ENCODE data around the gene RABGGTA. TPM values are rescaled to one million over a fixed set of nuclear protein-coding genes. Genes with fewer than 3 reads are reported as not detected.

Gene RABGGTA
- polyA plus RNA-seq, 1 donor = 15.0 TPM

Other genes starting within 250 kb of the RABGGTA start
- gene CARMIL3, start 219.6 kb downstream of the RABGGTA start, polyA plus RNA-seq (ENCODE audit: insufficient read length) = 0.10 TPM
- gene CPNE6, start 200.0 kb downstream of the RABGGTA start, polyA plus RNA-seq (ENCODE audit: insufficient read length) = not detected
- 4.3 TPM for gene PCK2, start 177.3 kb downstream of the RABGGTA start, polyA plus RNA-seq (ENCODE audit: insufficient read length)
- 48.2 TPM for gene DCAF11, start 156.8 kb downstream of the RABGGTA start, polyA plus RNA-seq (ENCODE audit: insufficient read length)
- 1.7 TPM for gene NRL, start 156.6 kb downstream of the RABGGTA start, polyA plus RNA-seq (ENCODE audit: insufficient read length)
- gene FITM1, start 140.9 kb downstream of the RABGGTA start, polyA plus RNA-seq (ENCODE audit: insufficient read length) = 146 TPM
- 110 TPM for gene PSME1, start 135.4 kb downstream of the RABGGTA start, polyA plus RNA-seq (ENCODE audit: insufficient read length)
- 29.8 TPM for gene EMC9, start 130.0 kb downstream of the RABGGTA start, polyA plus RNA-seq (ENCODE audit: insufficient read length)
- 75.2 TPM for gene PSME2, start 125.0 kb downstream of the RABGGTA start, polyA plus RNA-seq (ENCODE audit: insufficient read length)
- gene RNF31, start 124.1 kb downstream of the RABGGTA start, polyA plus RNA-seq (ENCODE audit: insufficient read length) = 39.5 TPM
- gene IRF9, start 110.3 kb downstream of the RABGGTA start, polyA plus RNA-seq (ENCODE audit: insufficient read length) = 32.6 TPM
- 14.5 TPM for gene REC8, start 99.5 kb downstream of the RABGGTA start, polyA plus RNA-seq (ENCODE audit: insufficient read length)
- gene IPO4, start 82.8 kb downstream of the RABGGTA start, polyA plus RNA-seq (ENCODE audit: insufficient read length) = 33.5 TPM
- gene TM9SF1, start 76.2 kb downstream of the RABGGTA start, polyA plus RNA-seq (ENCODE audit: insufficient read length) = 18.6 TPM
- 4.5 TPM for gene TSSK4, start 65.9 kb downstream of the RABGGTA start, polyA plus RNA-seq (ENCODE audit: insufficient read length)
- 37.6 TPM for gene CHMP4A, start 58.1 kb downstream of the RABGGTA start, polyA plus RNA-seq (ENCODE audit: insufficient read length)
- gene MDP1, start 55.5 kb downstream of the RABGGTA start, polyA plus RNA-seq (ENCODE audit: insufficient read length) = 9.3 TPM
- 176 TPM for gene NEDD8, start 39.2 kb downstream of the RABGGTA start, polyA plus RNA-seq (ENCODE audit: insufficient read length)
- 45.8 TPM for gene GMPR2, start 38.7 kb downstream of the RABGGTA start, polyA plus RNA-seq (ENCODE audit: insufficient read length)
- gene TINF2, start 29.0 kb downstream of the RABGGTA start, polyA plus RNA-seq (ENCODE audit: insufficient read length) = 39.0 TPM
- gene TGM1, start 8.4 kb downstream of the RABGGTA start, polyA plus RNA-seq (ENCODE audit: insufficient read length) = 2.1 TPM
- 14.7 TPM for gene DHRS1, start 28.2 kb upstream of the RABGGTA start, polyA plus RNA-seq (ENCODE audit: insufficient read length)
- gene NOP9, start 28.3 kb upstream of the RABGGTA start, polyA plus RNA-seq (ENCODE audit: insufficient read length) = 22.6 TPM
- 10.3 TPM for gene CIDEB, start 36.4 kb upstream of the RABGGTA start, polyA plus RNA-seq (ENCODE audit: insufficient read length)
- gene LTB4R2, start 38.5 kb upstream of the RABGGTA start, polyA plus RNA-seq (ENCODE audit: insufficient read length) = 4.1 TPM
- gene LTB4R, start 39.9 kb upstream of the RABGGTA start, polyA plus RNA-seq (ENCODE audit: insufficient read length) = 3.5 TPM
- 17.0 TPM for gene ADCY4, start 63.5 kb upstream of the RABGGTA start, polyA plus RNA-seq (ENCODE audit: insufficient read length)
- gene RIPK3, start 68.4 kb upstream of the RABGGTA start, polyA plus RNA-seq (ENCODE audit: insufficient read length) = 2.1 TPM
- gene NFATC4, start 96.6 kb upstream of the RABGGTA start, polyA plus RNA-seq (ENCODE audit: insufficient read length) = 34.8 TPM
- 25.1 TPM for gene NYNRIN, start 127.4 kb upstream of the RABGGTA start, polyA plus RNA-seq (ENCODE audit: insufficient read length)
- 2.6 TPM for gene CBLN3, start 158.1 kb upstream of the RABGGTA start, polyA plus RNA-seq (ENCODE audit: insufficient read length)
- gene KHNYN, start 158.4 kb upstream of the RABGGTA start, polyA plus RNA-seq (ENCODE audit: insufficient read length) = 37.8 TPM
- gene SDR39U1, start 171.2 kb upstream of the RABGGTA start, polyA plus RNA-seq (ENCODE audit: insufficient read length) = 62.9 TPM
- gene CMA1, start 236.7 kb upstream of the RABGGTA start, polyA plus RNA-seq (ENCODE audit: insufficient read length) = not detected

All from hindlimb muscle (tissue), 1 donor.